H9 (cell line): ENCODE measurements around the gene ACOXL. TPM values are rescaled to one million over a fixed set of nuclear protein-coding genes. Genes with fewer than 3 reads are reported as not detected.
"Not testable (repeated sequence)": the region's sequence is repeated elsewhere in the genome, so short reads cannot be mapped to it uniquely, and the experiment has no call there.

Source experiments
- DNase-seq: peaks from one replicate; pipeline ENCODE4 v3.0.0-alpha.2; 2017
- H2AFZ ChIP-seq: one replicate; pipeline ENCODE4 v1.6.1; 2013; ENCODE audit warnings: mild to moderate bottlenecking, low read length, control low read depth, moderate library complexity
- H2AK5ac ChIP-seq: 2 replicates; pipeline ENCODE4 v1.6.1; 2013; ENCODE audit warnings: low read length, control low read depth, mixed read lengths; ENCODE audit not compliant: insufficient read length
- H2BK120ac ChIP-seq: one replicate; pipeline ENCODE4 v1.6.1; 2013; ENCODE audit warnings: low read depth, mild to moderate bottlenecking, low read length, control low read depth, inconsistent platforms; ENCODE audit not compliant: poor library complexity, severe bottlenecking
- H2BK12ac ChIP-seq: 2 replicates; pipeline ENCODE4 v1.6.1; 2013; ENCODE audit warnings: low read length, control low read depth, mixed read lengths, low read depth; ENCODE audit not compliant: insufficient read length
- H2BK15ac ChIP-seq: 2 replicates; pipeline ENCODE4 v1.6.1; 2013; ENCODE audit warnings: low read depth, low read length, control low read depth
- H2BK20ac ChIP-seq: one replicate; pipeline ENCODE4 v1.6.1; 2013; ENCODE audit warnings: low read depth, mild to moderate bottlenecking, low read length, control low read depth, inconsistent platforms; ENCODE audit not compliant: poor library complexity, severe bottlenecking
- H2BK5ac ChIP-seq: 2 replicates; pipeline ENCODE4 v1.6.1; 2013; ENCODE audit warnings: low read length, control low read depth, mixed read lengths; ENCODE audit not compliant: insufficient read length
- H3K14ac ChIP-seq: 2 replicates; pipeline ENCODE4 v1.6.1; 2013; ENCODE audit warnings: low read length, control low read depth; ENCODE audit not compliant: insufficient read depth
- H3K18ac ChIP-seq: 2 replicates; pipeline ENCODE4 v1.6.1; 2013; ENCODE audit warnings: low read depth, mild to moderate bottlenecking, mixed read lengths, low read length, control low read depth; ENCODE audit not compliant: insufficient read length
- H3K23ac ChIP-seq: 2 replicates; pipeline ENCODE4 v1.6.1; 2013; ENCODE audit warnings: low read length, control low read depth, mixed read lengths, low read depth; ENCODE audit not compliant: insufficient read length
- H3K23me2 ChIP-seq: 2 replicates; pipeline ENCODE4 v1.6.1; 2013; ENCODE audit warnings: low read depth, mild to moderate bottlenecking, mixed read lengths, low read length, control low read depth; ENCODE audit not compliant: insufficient read length, poor library complexity, severe bottlenecking
- H3K27ac ChIP-seq: 2 replicates; pipeline ENCODE4 v1.5.1; 2013; ENCODE audit warnings: low read length, control low read depth, mixed read lengths, low read depth; ENCODE audit not compliant: insufficient read length
- H3K27me3 ChIP-seq: 2 replicates; pipeline ENCODE4 v1.6.1; 2013; ENCODE audit warnings: low read length, control low read depth, inconsistent platforms; ENCODE audit not compliant: insufficient read depth
- H3K4ac ChIP-seq: 2 replicates; pipeline ENCODE4 v1.6.1; 2013; ENCODE audit warnings: low read depth, mild to moderate bottlenecking, control low read depth, inconsistent platforms, low read length, moderate library complexity
- H3K4me1 ChIP-seq: 2 replicates; pipeline ENCODE4 v1.6.1; 2013; ENCODE audit warnings: low read length, control low read depth, inconsistent platforms; ENCODE audit not compliant: insufficient read depth
- H3K4me2 ChIP-seq: 2 replicates; pipeline ENCODE4 v1.6.1; 2013; ENCODE audit warnings: low read length, control low read depth, mixed read lengths; ENCODE audit not compliant: insufficient read length, insufficient read depth
- H3K56ac ChIP-seq: 2 replicates; pipeline ENCODE4 v1.6.1; 2013; ENCODE audit warnings: low read depth, mild to moderate bottlenecking, mixed read lengths, low read length, control low read depth; ENCODE audit not compliant: insufficient read length
- H3K79me1 ChIP-seq: 2 replicates; pipeline ENCODE4 v1.6.1; 2013; ENCODE audit warnings: low read depth, mild to moderate bottlenecking, moderate library complexity, low read length, control low read depth, inconsistent platforms; ENCODE audit not compliant: insufficient read depth, poor library complexity, severe bottlenecking
- H3K79me2 ChIP-seq: 2 replicates; pipeline ENCODE4 v1.6.1; 2013; ENCODE audit warnings: low read length, control low read depth, inconsistent platforms; ENCODE audit not compliant: insufficient read depth
- H3K9ac ChIP-seq: 2 replicates; pipeline ENCODE4 v1.6.1; 2013; ENCODE audit warnings: low read length, control low read depth, mixed read lengths; ENCODE audit not compliant: insufficient read length; ENCODE audit errors: extremely low read depth
- H3K9me3 ChIP-seq: one replicate; pipeline ENCODE4 v1.6.1; 2013; ENCODE audit warnings: low read depth, low read length, inconsistent platforms; ENCODE audit not compliant: control insufficient read depth
- H3T11ph ChIP-seq: one replicate; pipeline ENCODE4 v1.6.1; 2013; ENCODE audit warnings: mild to moderate bottlenecking, low read length, control low read depth, inconsistent platforms
- H4K20me1 ChIP-seq: one replicate; pipeline ENCODE4 v1.6.1; 2013; ENCODE audit not compliant: control insufficient read depth, insufficient read length, insufficient read depth
- H4K5ac ChIP-seq: 2 replicates; pipeline ENCODE4 v1.6.1; 2013; ENCODE audit warnings: low read depth, mild to moderate bottlenecking, mixed read lengths, low read length, control low read depth; ENCODE audit not compliant: insufficient read length
- H4K8ac ChIP-seq: replicated peaks from 2 replicates; pipeline ENCODE4 v1.6.1; 2013; ENCODE audit warnings: low read length, control low read depth, mixed read lengths, low read depth; ENCODE audit not compliant: insufficient read length
- H4K91ac ChIP-seq: 2 replicates; pipeline ENCODE4 v1.6.1; 2013; ENCODE audit warnings: low read depth, mild to moderate bottlenecking, moderate library complexity, mixed read lengths, low read length, control low read depth; ENCODE audit not compliant: insufficient read length
- H3K27ac Mint-ChIP-seq, 3 experiments: 2 replicates in 2 of 3; 3 replicates in 1 of 3; pipeline ENCODE4 v1.8.0; 2020 to 2021; ENCODE audit warnings: mixed read lengths in 3 of 3, mild to moderate bottlenecking in 1 of 3, moderate library complexity in 1 of 3
- H3K27me3 Mint-ChIP-seq: 2 replicates; pipeline ENCODE4 v1.8.0; 2021; ENCODE audit warnings: low read depth, mild to moderate bottlenecking, moderate library complexity, mixed read lengths
- H3K36me3 Mint-ChIP-seq, 3 experiments: 2 replicates in 2 of 3; 3 replicates in 1 of 3; pipeline ENCODE4 v1.8.0; 2020 to 2021; ENCODE audit warnings: low read depth in 3 of 3, mixed read lengths in 3 of 3; ENCODE audit not compliant: insufficient read depth in 1 of 3
- H3K4me1 Mint-ChIP-seq, 2 experiments: 2 replicates each; pipeline ENCODE4 v1.8.0; 2020; ENCODE audit warnings: mixed read lengths in 2 of 2
- H3K4me3 Mint-ChIP-seq, 2 experiments: 2 replicates in 1 of 2; 3 replicates in 1 of 2; pipeline ENCODE4 v1.8.0; 2020 to 2021; ENCODE audit warnings: mild to moderate bottlenecking in 2 of 2, mixed read lengths in 2 of 2, moderate library complexity in 1 of 2
- H3K9me3 Mint-ChIP-seq, 2 experiments: 2 replicates in 1 of 2; 3 replicates in 1 of 2; pipeline ENCODE4 v1.8.0; 2020; ENCODE audit warnings: mild to moderate bottlenecking in 2 of 2, mixed read lengths in 2 of 2, moderate library complexity in 1 of 2
- CTCF ChIP-seq: fragments of 200-600 bp; sonication (generic); conservative IDR thresholded peaks from 3 replicates; pipeline ENCODE4 v1.8.0; 2021; ENCODE audit warnings: antibody characterized with exemption, mild to moderate bottlenecking
- WGBS: extraction: QIAGEN DNeasy Blood & Tissue Kit; methylation state at CpG from one replicate; pipeline ENCODE4 v1.1.7; 2013; ENCODE audit warnings: missing lambda C conversion rate, low lambda C conversion rate, mixed read lengths; ENCODE audit not compliant: insufficient read length; ENCODE audit errors: extremely low coverage; 5-methylcytosine and 5-hydroxymethylcytosine counted together
- total RNA-seq: library from RNA; stranded (reverse); gene quantifications from 2 replicates; pipeline ENCODE4 v1.2.1, GENCODE V29; 2021

ACOXL gene
- total RNA-seq, 1 experiment from 2014 or later, result 37.6 TPM

DNA sequence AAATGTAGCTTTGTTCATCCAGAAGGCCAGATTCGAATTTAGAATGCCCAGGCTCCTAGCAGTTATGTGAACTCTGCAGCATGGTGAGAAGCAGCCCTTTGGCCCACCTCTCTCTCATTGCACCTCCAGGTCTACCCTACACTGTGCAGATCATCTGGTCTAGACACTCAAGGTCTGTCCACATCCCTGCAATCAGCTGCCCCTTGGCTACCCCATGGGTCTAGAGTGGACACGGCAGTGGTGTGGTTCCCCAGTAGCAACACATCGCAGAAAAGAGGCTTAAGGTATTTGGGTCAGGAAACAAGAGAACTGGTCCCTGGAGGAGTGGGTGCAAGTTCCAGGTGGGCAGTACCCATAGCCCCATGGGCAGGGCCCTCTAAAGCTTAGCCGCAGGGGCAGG, 311.7 kb downstream of the ACOXL start:
- Histone ChIP-seq H3K27me3 (no peaks in the 10 kb centered on the region), H2BK15ac (no peak overlapping the region), H2AK5ac (no peak overlapping the region), H3K14ac (no peak overlapping the region), H4K5ac (no peak overlapping the region), H4K8ac (no peak overlapping the region), H3K9me3 (no peaks in the 10 kb centered on the region), H2BK120ac (no peak overlapping the region), H2BK12ac (no peak overlapping the region), H3K4ac (no peak overlapping the region), H3K79me1 (no peaks in the 10 kb centered on the region), H3K4me1 (no peaks in the 10 kb centered on the region; the same call in 1 of the 2 replicates), H4K91ac (no peak overlapping the region), H3K9ac (no peak overlapping the region), H2BK20ac (no peak overlapping the region), H2BK5ac (no peak overlapping the region), H3K23ac (no peak overlapping the region), H3K27ac (no peak overlapping the region), H3K56ac (no peak overlapping the region), H3K23me2 (no peaks in the 10 kb centered on the region), H3K4me2 (no peak overlapping the region), H4K20me1 (no peaks in the 10 kb centered on the region), H2AFZ (no peak overlapping the region), H3K79me2 (no peaks in the 10 kb centered on the region), H3T11ph (no peak overlapping the region), H3K18ac (no peak overlapping the region)
- peaks cover 0 to 4% (median 2%) of the 10 kb centered on the region in 3 experiments; a peak in 3 of 7 replicates for H3K36me3 Mint-ChIP-seq
- no peak for DNase-seq
- 0 out of 5 replicates have a peak, but pooled peaks cover 0 to 1% of the 10 kb centered on the region in 2 experiments for H3K9me3 Mint-ChIP-seq
- peaks cover 3% of the 10 kb centered on the region for H3K27me3 Mint-ChIP-seq
- peaks cover 0 to 5% of the 10 kb centered on the region in 2 experiments; a peak in 2 of 4 replicates for H3K4me1 Mint-ChIP-seq
- TF ChIP-seq CTCF, result no peak
- H3K27ac Mint-ChIP-seq, result no peak overlapping the region
- H3K4me3 Mint-ChIP-seq, result no peak overlapping the region
- WGBS, result no CpG with 5 or more reads among the region's 4 CpGs

DNA sequence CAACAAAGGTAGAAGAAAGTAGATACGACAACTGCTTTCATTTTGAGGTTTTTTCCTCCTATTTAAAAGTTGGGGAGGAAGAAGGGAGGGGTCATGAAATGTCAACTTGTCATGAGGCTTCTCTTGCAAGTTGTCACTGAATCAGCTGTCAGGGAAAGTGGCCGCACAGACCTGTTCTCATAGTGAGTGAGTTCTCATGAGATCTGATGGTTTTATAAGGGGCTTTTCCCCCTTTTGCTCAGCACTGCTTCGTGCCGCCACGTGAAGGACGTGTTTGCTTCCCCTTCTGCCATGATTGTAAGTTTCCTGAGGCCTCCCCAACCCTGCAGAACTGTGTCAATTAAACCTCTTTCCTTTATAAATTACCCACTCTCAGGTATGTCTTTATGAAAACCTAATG, 312.9 kb downstream of the ACOXL start:
- H3K23me2 ChIP-seq, H4K8ac ChIP-seq, H3K4ac ChIP-seq, H2AFZ ChIP-seq, H3K56ac ChIP-seq, H3K27ac ChIP-seq, H2BK5ac ChIP-seq, H3K79me2 ChIP-seq, H3K23ac ChIP-seq, H3K9me3 Mint-ChIP-seq, H2BK15ac ChIP-seq, H3T11ph ChIP-seq, H3K14ac ChIP-seq, H3K4me3 Mint-ChIP-seq, H3K27ac Mint-ChIP-seq, H4K5ac ChIP-seq, H3K4me1 Mint-ChIP-seq, H3K36me3 Mint-ChIP-seq, H3K79me1 ChIP-seq, H3K27me3 ChIP-seq, H2BK12ac ChIP-seq, H2BK20ac ChIP-seq, H3K9ac ChIP-seq, H4K20me1 ChIP-seq, H3K4me1 ChIP-seq, H2AK5ac ChIP-seq, H3K4me2 ChIP-seq, H3K9me3 ChIP-seq, H3K18ac ChIP-seq, H2BK120ac ChIP-seq, DNase-seq, H3K27me3 Mint-ChIP-seq, H4K91ac ChIP-seq: not testable (repeated sequence)
- WGBS, result no CpG with 5 or more reads among the region's 6 CpGs
